Endothelial cell of umbilical vein (primary cell): ENCODE data around the gene ARNT2. TPM values are rescaled to one million over a fixed set of nuclear protein-coding genes. Genes with fewer than 3 reads are reported as not detected.

Experiments used
- BruUV-seq: library from RNA; stranded (reverse); fragments of 400-500 nt; replicated peaks from 2 replicates; lab custom pipeline; 2021; lab: Mats Ljungman, UMichigan
- CTCF ChIA-PET: fragments of 300-600, 350-600 bp; sonication (Branson Sonifier 250); formaldehyde crosslinking; loops from one replicate; lab custom pipeline; 2021; ENCODE audit warnings: antibody characterized with exemption, inconsistent platforms; lab: Charles Lee
- POLR2A ChIA-PET: fragments of 300-600, 350-600 bp; sonication (Branson Sonifier 250); formaldehyde crosslinking; loops from one replicate; lab custom pipeline; 2021; ENCODE audit warnings: antibody characterized with exemption, inconsistent platforms; lab: Charles Lee
- DNase-seq: peaks from one replicate; pipeline ENCODE4 v3.0.0-alpha.2; 2011; ENCODE audit warnings: low read depth, low spot score
- FAIRE-seq: peaks from 2 replicates; lab custom pipeline; 2011; peaks lifted over from hg19 to GRCh38; lab: Jason Lieb, UNC
- H2AFZ ChIP-seq: 2 replicates; pipeline ENCODE4 v1.6.0; 2012; ENCODE audit warnings: low read depth, low read length, control low read depth, inconsistent platforms
- H3K27ac ChIP-seq: 2 replicates; pipeline ENCODE4 v1.5.1; 2011; ENCODE audit warnings: low read depth, mild to moderate bottlenecking, control low read depth, low read length, moderate library complexity; ENCODE audit not compliant: insufficient read depth
- H3K27me3 ChIP-seq, 2 experiments: 2 replicates each; pipeline versions ENCODE4 v1.6.0 to v1.6.1; 2011; ENCODE audit warnings: low read length in 2 of 2, mixed read lengths in 1 of 2; ENCODE audit not compliant: control insufficient read depth in 2 of 2, insufficient read depth in 2 of 2
- H3K36me3 ChIP-seq, 2 experiments: 2 replicates in 1 of 2; 3 replicates in 1 of 2; pipeline ENCODE4 v1.5.1; 2011; ENCODE audit warnings: low read length in 2 of 2, mild to moderate bottlenecking in 1 of 2, moderate library complexity in 1 of 2; ENCODE audit not compliant: control insufficient read depth in 2 of 2, insufficient read depth in 2 of 2; ENCODE audit errors: extremely low read depth in 1 of 2
- H3K4me1 ChIP-seq: 3 replicates; pipeline ENCODE4 v1.5.1; 2011; ENCODE audit warnings: mild to moderate bottlenecking, low read length; ENCODE audit not compliant: control insufficient read depth, insufficient read depth; ENCODE audit errors: extremely low read depth
- H3K4me2 ChIP-seq: 2 replicates; pipeline ENCODE4 v1.6.1; 2011; ENCODE audit warnings: low read length, control low read depth, mixed read lengths; ENCODE audit not compliant: insufficient read depth
- H3K4me3 ChIP-seq, 3 experiments: fragments of 200-600 bp in 1 of 3; sonication (generic), shearing (Covaris generic) in 1 of 3; replicated peaks in 1 of 3; 2 replicates each; pipeline ENCODE4 v1.5.1; 2011 to 2016; ENCODE audit warnings: control low read depth in 3 of 3, low read length in 3 of 3, mild to moderate bottlenecking in 2 of 3, inconsistent platforms in 1 of 3, low read depth in 1 of 3, moderate library complexity in 1 of 3; ENCODE audit not compliant: insufficient read depth in 1 of 3
- H3K79me2 ChIP-seq: 2 replicates; pipeline ENCODE4 v1.6.0; 2012; ENCODE audit warnings: low read length, inconsistent platforms; ENCODE audit not compliant: control insufficient read depth, insufficient read depth
- H3K9ac ChIP-seq: replicated peaks from 2 replicates; pipeline ENCODE3; 2011; ENCODE audit warnings: low read length, control low read depth; ENCODE audit not compliant: insufficient read depth; ENCODE audit errors: extremely low read depth
- H3K9me1 ChIP-seq: replicated peaks from 3 replicates; pipeline ENCODE4 v1.6.0; 2011; ENCODE audit warnings: mild to moderate bottlenecking, low read length; ENCODE audit not compliant: control insufficient read depth, insufficient read depth; ENCODE audit errors: extremely low read depth
- H3K9me3 ChIP-seq: replicated peaks from 2 replicates; pipeline ENCODE4 v1.5.1; 2012; ENCODE audit warnings: low read length, inconsistent platforms; ENCODE audit not compliant: control insufficient read depth, insufficient read depth
- H4K20me1 ChIP-seq: replicated peaks from 2 replicates; pipeline ENCODE3; 2011; ENCODE audit warnings: mild to moderate bottlenecking, low read length; ENCODE audit not compliant: control insufficient read depth, insufficient read depth; ENCODE audit errors: extremely low read depth
- EZH2 ChIP-seq: IDR thresholded peaks from 2 replicates; pipeline ENCODE4 v1.6.1; 2012; ENCODE audit warnings: borderline replicate concordance, low read depth, mild to moderate bottlenecking, moderate library complexity, low read length, inconsistent platforms; ENCODE audit not compliant: severe bottlenecking
- FOS ChIP-seq: IDR thresholded peaks from 2 replicates; pipeline ENCODE4 v1.6.1; 2011; ENCODE audit warnings: mild to moderate bottlenecking, low read length, moderate library complexity, borderline replicate concordance; ENCODE audit not compliant: insufficient read depth
- GATA2 ChIP-seq: IDR thresholded peaks from 2 replicates; pipeline ENCODE4 v1.7.0; 2011; ENCODE audit warnings: low read depth, mild to moderate bottlenecking, moderate library complexity, mixed read lengths, low read length; ENCODE audit not compliant: insufficient read length, insufficient read depth
- JUN ChIP-seq: IDR thresholded peaks from 2 replicates; pipeline ENCODE4 v1.6.1; 2011; ENCODE audit warnings: borderline replicate concordance, low read depth; ENCODE audit not compliant: insufficient read length, insufficient read depth
- MYC ChIP-seq: IDR thresholded peaks from one replicate; pipeline ENCODE4 v1.6.1; 2011; ENCODE audit warnings: mild to moderate bottlenecking, low read depth, low read length
- POLR2A ChIP-seq: IDR thresholded peaks from 2 replicates; pipeline ENCODE4 v1.6.1; 2012; ENCODE audit warnings: low read depth, mild to moderate bottlenecking, control low read depth, low read length
- POLR2AphosphoS5 ChIP-seq: IDR thresholded peaks from 2 replicates; pipeline ENCODE4 v1.6.1; 2012; ENCODE audit warnings: low read depth, mild to moderate bottlenecking, control low read depth, low read length, moderate library complexity; ENCODE audit not compliant: insufficient read depth
- dilution Hi-C: fragments of 300-500 bp; cut with MboI; formaldehyde crosslinking; loops from one replicate; pipeline ENCODE4 v1.15.0; 2019; ENCODE audit warnings: low sequenced_read_pairs; ENCODE audit not compliant: extremely low pct_ligation_motif_present
- intact Hi-C: fragments of 100-400 bp; cut with micrococcal nuclease; formaldehyde crosslinking; loops from one replicate; pipeline ENCODE4 v1.10.0; 2022
- polyA plus RNA-seq, 4 experiments: library from polyadenylated mRNA; depleted of rRNA in 3 of 4; stranded (reverse) in 3 of 4; unstranded in 1 of 4; fragments of >200 nt; gene quantifications; 2 replicates each; pipeline versions ENCODE4 v1.2.1 to v1.2.3, GENCODE V29; 2011 to 2012; ENCODE audit warnings: missing spikeins in 1 of 4
- total RNA-seq: library from RNA; stranded (reverse); gene quantifications from 2 replicates; pipeline ENCODE4 v1.2.3, GENCODE V29; 2021
- TF ChIP-seq, protein P1 (sequence below), 2 donors: IDR thresholded peaks; 1 replicate in 1 of 2; 2 replicates in 1 of 2; pipeline ENCODE4 v1.5.1; 2011; ENCODE audit warnings: low read length in 2 of 2, mild to moderate bottlenecking in 2 of 2, moderate library complexity in 2 of 2, control low read depth in 1 of 2, inconsistent platforms in 1 of 2, low read depth in 1 of 2; ENCODE audit not compliant: insufficient read depth in 1 of 2; ENCODE audit errors: extremely low read depth in 1 of 2
- TF ChIP-seq, protein P2 (sequence below): IDR thresholded peaks from 2 replicates; pipeline ENCODE4 v1.6.1; 2011; ENCODE audit not compliant: insufficient read depth, insufficient read length

Gene ARNT2
- total and polyA plus RNA-seq, 2 donors (not counting 3 experiments of a cell fraction or from before 2014, with no cell fraction given), result 0.03 to 0.20 TPM

DNA sequence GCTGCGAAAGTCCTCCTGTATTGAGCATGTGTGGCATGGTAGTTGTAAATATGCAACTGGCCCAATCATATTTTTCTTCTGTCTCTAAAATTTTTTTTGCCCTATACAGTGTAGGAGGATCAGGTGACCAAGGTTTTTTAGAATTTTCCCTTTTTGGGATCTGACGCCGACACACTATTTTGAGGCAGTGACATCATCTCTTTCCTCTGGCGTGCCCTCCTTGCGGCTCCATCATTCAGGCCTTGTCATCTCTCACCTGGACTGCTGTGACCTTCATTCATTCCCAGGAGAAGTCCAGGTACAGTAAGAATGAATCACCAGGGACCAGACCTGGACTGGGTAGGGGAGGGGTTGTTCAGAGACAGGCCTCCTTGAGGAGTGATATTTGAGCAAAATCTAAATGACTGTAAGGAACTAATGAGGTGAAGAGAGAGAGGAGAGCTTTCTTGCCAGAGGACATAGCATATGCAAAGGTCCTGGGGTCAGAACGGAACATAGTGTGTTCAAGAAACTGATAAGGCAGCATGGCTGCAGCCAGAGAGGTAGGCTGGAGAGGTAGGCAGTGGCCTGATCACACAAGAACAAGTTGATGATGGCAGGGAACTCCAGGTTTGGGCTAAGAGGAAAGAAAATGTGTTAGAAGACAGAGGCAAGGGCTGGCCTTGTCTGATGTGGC is 38.7 kb downstream of the ARNT2 start:
- H3K36me3 ChIP-seq, result no peaks in the 10 kb centered on the region
- CTCF ChIA-PET, result no interaction called here
- no peak overlapping the region for H2AFZ ChIP-seq
- no peaks in the 10 kb centered on the region for H3K9me3 ChIP-seq
- dilution Hi-C loops, result no loop called here
- H3K4me1 ChIP-seq, result no peaks in the 10 kb centered on the region
- no peaks in the 10 kb centered on the region for H3K79me2 ChIP-seq
- H3K27me3 ChIP-seq, result no peaks in the 10 kb centered on the region
- H3K9me1 ChIP-seq, result no peaks in the 10 kb centered on the region
- no peak for TF ChIP-seq POLR2AphosphoS5
- TF ChIP-seq POLR2A, result no peak
- no peak for TF ChIP-seq GATA2
- TF ChIP-seq FOS, result no peak
- no peak for TF ChIP-seq EZH2
- TF ChIP-seq, protein P1, sequence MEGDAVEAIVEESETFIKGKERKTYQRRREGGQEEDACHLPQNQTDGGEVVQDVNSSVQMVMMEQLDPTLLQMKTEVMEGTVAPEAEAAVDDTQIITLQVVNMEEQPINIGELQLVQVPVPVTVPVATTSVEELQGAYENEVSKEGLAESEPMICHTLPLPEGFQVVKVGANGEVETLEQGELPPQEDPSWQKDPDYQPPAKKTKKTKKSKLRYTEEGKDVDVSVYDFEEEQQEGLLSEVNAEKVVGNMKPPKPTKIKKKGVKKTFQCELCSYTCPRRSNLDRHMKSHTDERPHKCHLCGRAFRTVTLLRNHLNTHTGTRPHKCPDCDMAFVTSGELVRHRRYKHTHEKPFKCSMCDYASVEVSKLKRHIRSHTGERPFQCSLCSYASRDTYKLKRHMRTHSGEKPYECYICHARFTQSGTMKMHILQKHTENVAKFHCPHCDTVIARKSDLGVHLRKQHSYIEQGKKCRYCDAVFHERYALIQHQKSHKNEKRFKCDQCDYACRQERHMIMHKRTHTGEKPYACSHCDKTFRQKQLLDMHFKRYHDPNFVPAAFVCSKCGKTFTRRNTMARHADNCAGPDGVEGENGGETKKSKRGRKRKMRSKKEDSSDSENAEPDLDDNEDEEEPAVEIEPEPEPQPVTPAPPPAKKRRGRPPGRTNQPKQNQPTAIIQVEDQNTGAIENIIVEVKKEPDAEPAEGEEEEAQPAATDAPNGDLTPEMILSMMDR (IDR thresholded peaks at IDR 0.05; ENCODE audit: extremely low read depth in 1 of 2, insufficient read depth in 1 of 2, low read depth in 1 of 2, low read length in 2 of 2), result no peak
- no peak for TF ChIP-seq JUN
- no peak for TF ChIP-seq MYC
- TF ChIP-seq, protein P2, sequence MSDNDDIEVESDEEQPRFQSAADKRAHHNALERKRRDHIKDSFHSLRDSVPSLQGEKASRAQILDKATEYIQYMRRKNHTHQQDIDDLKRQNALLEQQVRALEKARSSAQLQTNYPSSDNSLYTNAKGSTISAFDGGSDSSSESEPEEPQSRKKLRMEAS, result no peak
- no TSS peak for BruUV-seq
- H3K9ac ChIP-seq, result no peak overlapping the region
- no peak overlapping the region for H3K27ac ChIP-seq
- no peaks in the 10 kb centered on the region for H4K20me1 ChIP-seq
- intact Hi-C loops, result no loop called here
- H3K4me3 ChIP-seq, result no peak overlapping the region
- DNase-seq (no peak), FAIRE-seq (no peak)
- H3K4me2 ChIP-seq, result no peak overlapping the region
- POLR2A ChIA-PET, result no interaction called here
